Aorta (tissue), 5 donors: ENCODE measurements around the gene MSRB2. TPM values are rescaled to one million over a fixed set of nuclear protein-coding genes. Genes with fewer than 3 reads are reported as not detected.
"Not testable (repeated sequence)": the region's sequence is repeated elsewhere in the genome, so short reads cannot be mapped to it uniquely, and the experiment has no call there.

Experiments
- ATAC-seq: fragments of 200-7000 bp; cut with Tn5 transposase; one replicate; pipeline ENCODE4 v1.9.1; 2022; ENCODE audit warnings: moderate library complexity; ENCODE audit not compliant: low FRiP score
- DNase-seq, 2 donors: peaks; one replicate each; pipeline ENCODE4 v3.0.0-alpha.2; 2020
- H3K27ac ChIP-seq, 2 donors: one replicate each; pipeline ENCODE4 v1.5.1; 2013; ENCODE audit warnings: low read length in 2 of 2, mild to moderate bottlenecking in 2 of 2, moderate library complexity in 2 of 2, control low read depth in 1 of 2, inconsistent platforms in 1 of 2, low read depth in 1 of 2
- H3K27me3 ChIP-seq, 2 donors: one replicate each; pipeline ENCODE4 v1.6.1; 2013; ENCODE audit warnings: control low read depth in 1 of 2, low read length in 1 of 2, mild to moderate bottlenecking in 1 of 2, moderate library complexity in 1 of 2; ENCODE audit not compliant: insufficient read depth in 2 of 2, control insufficient read depth in 1 of 2
- H3K36me3 ChIP-seq, 2 donors: one replicate each; pipeline ENCODE4 v1.6.1; 2013; ENCODE audit warnings: control low read depth in 1 of 2, low read length in 1 of 2, mild to moderate bottlenecking in 1 of 2; ENCODE audit not compliant: insufficient read depth in 2 of 2, control insufficient read depth in 1 of 2
- H3K4me1 ChIP-seq, 2 donors: one replicate each; pipeline ENCODE4 v1.6.1; 2013; ENCODE audit warnings: low read length in 2 of 2, control low read depth in 1 of 2, mild to moderate bottlenecking in 1 of 2, moderate library complexity in 1 of 2; ENCODE audit not compliant: insufficient read depth in 2 of 2, control insufficient read depth in 1 of 2
- H3K4me3 ChIP-seq, 2 donors: one replicate each; pipeline ENCODE4 v1.5.1; 2013; ENCODE audit warnings: low read length in 2 of 2, control low read depth in 1 of 2, mild to moderate bottlenecking in 1 of 2
- H3K9me3 ChIP-seq: one replicate; pipeline ENCODE4 v1.6.1; 2013; ENCODE audit warnings: mild to moderate bottlenecking, low read length; ENCODE audit not compliant: control insufficient read depth
- WGBS, 2 donors: extraction: QIAGEN DNeasy Blood & Tissue Kit; methylation state at CpG; one replicate each; pipeline ENCODE4 v1.1.7; 2013; 5-methylcytosine and 5-hydroxymethylcytosine counted together
- intact Hi-C, 2 donors: fragments of 100-400 bp; cut with DNase I; formaldehyde crosslinking; loops; one replicate each; pipeline versions ENCODE4 v1.14.2 to v1.15.0; 2022
- polyA plus RNA-seq, 2 donors: library from polyadenylated mRNA; stranded (reverse); fragments of 200-250 nt; gene quantifications; one replicate each; pipeline ENCODE4 v1.2.3, GENCODE V29; 2013
- total RNA-seq, 2 donors: library from RNA; stranded (reverse); fragmentation: NEBNext Ultra II Directional; extraction: Animal tissue kit (Norgen Biotek cat#: 25700); gene quantifications; one replicate each; pipeline ENCODE4 v1.2.1, GENCODE V29; 2021
- donor health status: healthy with polysubstance abuse.
- donor health status: Bipolar disorder and iron deficiency.
- donor health status: DM: no; HTN: no; CAD: no.
- donor health status: DM: no; HTN: no; CAD: no.
- donor health status: DM: yes; HTN: yes; CAD: no.

Gene MSRB2
- total and polyA plus RNA-seq, 4 donors, result 27.0 to 34.7 (median 32.5) TPM

DNA sequence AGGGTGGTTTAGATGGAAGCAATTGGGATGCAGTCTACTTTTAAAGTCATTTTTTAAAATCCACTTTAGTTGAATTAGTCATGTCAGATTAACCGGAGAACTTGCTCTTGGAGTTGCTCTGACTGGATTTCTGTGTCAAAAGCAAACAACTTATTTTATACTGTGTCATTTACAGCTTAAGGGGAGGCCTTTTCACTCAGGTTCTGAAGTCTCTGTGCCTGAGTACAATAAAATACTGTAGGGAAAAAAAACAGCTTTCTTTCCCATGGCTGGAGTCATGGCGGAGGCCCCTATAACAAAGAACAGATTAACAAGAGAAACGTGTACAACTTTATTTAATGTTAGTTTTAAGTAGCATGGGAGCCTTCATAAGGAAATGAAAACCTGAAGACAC lies 39.2 kb upstream of the MSRB2 start:
- no peak overlapping the region for H3K27ac ChIP-seq
- H3K4me1 ChIP-seq, result peaks cover 2% of the 10 kb centered on the region in 2 donors
- WGBS, 2 donors, result 68 to 76% methylated on average over 3 of the region's 3 CpGs
- DNase-seq (no peak), ATAC-seq (no peak)
- no peaks in the 10 kb centered on the region for H3K27me3 ChIP-seq
- H3K9me3 ChIP-seq, result no peaks in the 10 kb centered on the region
- intact Hi-C loops, result loop anchor here in 1 of 2 donors (5.0 kb wide), 1 partner anchor 1549 kb away; no protein-coding TSS in a partner anchor
- H3K4me3 ChIP-seq, result no peak overlapping the region
- H3K36me3 ChIP-seq, result no peaks in the 10 kb centered on the region

DNA sequence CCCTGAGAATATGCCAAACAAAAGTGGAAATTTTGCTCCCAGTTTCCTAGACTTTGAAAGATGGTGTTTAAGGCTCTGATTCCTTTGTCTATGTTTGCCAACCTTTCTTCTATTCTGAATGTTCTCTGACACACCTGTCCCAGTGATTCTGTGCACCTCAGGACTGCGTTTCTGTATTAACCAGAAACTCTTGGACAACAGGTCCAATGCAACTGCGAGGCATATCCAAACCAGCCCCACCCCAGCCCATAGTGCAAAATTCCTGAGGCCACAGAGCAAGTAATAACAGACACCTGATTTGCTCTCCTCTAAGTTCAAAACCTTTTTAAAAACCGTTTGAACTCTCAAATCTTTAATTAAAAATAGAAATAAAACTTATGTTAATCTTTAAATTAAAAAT lies 37.0 kb upstream of the MSRB2 start:
- no peak for DNase-seq
- intact Hi-C loops, result loop anchor here in 1 of 2 donors (5.0 kb wide), 1 partner anchor 1551 kb away; no protein-coding TSS in a partner anchor
- no peak for ATAC-seq
- Histone ChIP-seq H3K4me1 (peaks cover 2% of the 10 kb centered on the region in 2 donors), H3K9me3 (no peaks in the 10 kb centered on the region), H3K36me3 (no peaks in the 10 kb centered on the region), H3K4me3 (no peak overlapping the region), H3K27ac (no peak overlapping the region), H3K27me3 (no peaks in the 10 kb centered on the region)
- WGBS, 2 donors, result 28 to 34% methylated on average over 3 of the region's 3 CpGs

DNA sequence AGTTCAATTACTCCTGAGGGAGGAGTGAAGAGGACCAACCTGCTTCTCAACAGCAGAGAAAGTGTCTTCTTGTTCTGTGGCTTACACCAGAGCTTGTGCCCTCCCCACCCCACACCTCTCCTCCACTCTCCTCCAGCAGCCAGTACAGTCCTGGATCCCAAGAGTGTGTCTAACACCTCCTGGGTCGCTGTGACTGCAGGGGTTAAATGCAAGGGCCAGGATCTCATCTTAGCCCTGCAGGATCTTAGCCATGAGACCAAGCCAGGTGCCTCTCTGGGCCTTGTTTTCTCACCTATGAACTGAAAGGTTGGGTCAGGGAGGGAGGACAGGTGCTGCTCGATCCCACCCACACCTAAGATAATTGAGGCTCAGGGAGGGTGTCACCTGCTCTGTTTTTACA lies 34.5 kb upstream of the MSRB2 start:
- Histone ChIP-seq H3K36me3 (no peaks in the 10 kb centered on the region), H3K27me3 (no peaks in the 10 kb centered on the region), H3K4me1 (peaks cover 2 to 4% of the 10 kb centered on the region in 2 donors), H3K4me3 (no peak overlapping the region), H3K27ac (no peak overlapping the region), H3K9me3 (no peaks in the 10 kb centered on the region)
- 63 to 81% methylated on average over 2 of the region's 2 CpGs for WGBS, 2 donors
- no peak for DNase-seq
- intact Hi-C loops, result loop anchor here in 1 of 2 donors (10.0 kb wide), 4 partner anchors 346 to 806 kb away; partner anchors contain the start of genes PIP4K2A and SPAG6
- no peak for ATAC-seq

- intact Hi-C loops, result loop anchor here in 1 of 2 donors (10.0 kb wide), 4 partner anchors 349 to 809 kb away; partner anchors contain the start of genes PIP4K2A and SPAG6
- peak; percentile 64 for ATAC-seq
- WGBS, 2 donors, result 56 to 57% methylated on average over 20 of the region's 20 CpGs
- H3K4me1 ChIP-seq, result peaks cover 0 to 5% of the 10 kb centered on the region in 2 donors
- peak in 1 of 2 donors; percentile 79 for DNase-seq
- H3K4me3 ChIP-seq, result no peak overlapping the region
- H3K9me3 ChIP-seq, result no peaks in the 10 kb centered on the region
- peak overlapping the region in 1 of 2 donors; percentile 18 for H3K27ac ChIP-seq
- no peaks in the 10 kb centered on the region for H3K27me3 ChIP-seq
- H3K36me3 ChIP-seq, result no peaks in the 10 kb centered on the region
These were observed 32.1 kb upstream of the MSRB2 start for GRCh38 chr10:23063045-23063972.

GRCh38 chr10:23063973-23064812 lies 31.2 kb upstream of the MSRB2 start:
- Histone ChIP-seq H3K9me3 (no peaks in the 10 kb centered on the region), H3K27ac (no peak overlapping the region), H3K27me3 (no peaks in the 10 kb centered on the region), H3K36me3 (no peaks in the 10 kb centered on the region), H3K4me1 (peaks cover 0 to 4% of the 10 kb centered on the region in 2 donors), H3K4me3 (no peak overlapping the region)
- ATAC-seq (no peak), DNase-seq (no peak)
- WGBS, 2 donors, result 76 to 82% methylated on average over 20 of the region's 20 CpGs
- intact Hi-C loops, result loop anchor here in 1 of 2 donors (2.0 to 10.0 kb wide), 5 partner anchors 31 to 809 kb away; partner anchors contain the start of genes MSRB2, PIP4K2A and SPAG6

DNA sequence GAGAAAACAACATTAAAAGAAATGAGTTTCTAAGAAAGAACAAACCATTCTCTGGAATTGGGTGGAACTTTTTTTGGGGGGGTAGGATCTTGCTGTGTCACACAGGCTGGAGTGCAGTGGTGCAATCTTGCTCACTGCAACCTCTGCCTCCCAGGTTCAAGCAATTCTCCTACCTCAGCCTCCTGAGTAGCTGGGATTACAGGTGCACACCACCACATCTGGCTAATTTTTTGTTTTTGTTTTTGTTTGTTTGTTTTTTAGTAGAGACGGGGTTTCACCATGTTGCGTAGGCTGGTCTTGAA lies 30.6 kb upstream of the MSRB2 start:
- H3K9me3 ChIP-seq, H3K4me3 ChIP-seq, H3K27me3 ChIP-seq, DNase-seq, H3K36me3 ChIP-seq, ATAC-seq, H3K4me1 ChIP-seq: not testable (repeated sequence)
- WGBS, 2 donors, result 89 to 93% methylated on average over 2 of the region's 2 CpGs
- intact Hi-C loops, result loop anchor here (2.0 to 10.0 kb wide), 9 partner anchors 30 to 1062 kb away; partner anchors contain the start of genes PIP4K2A (in 2 of the 2), DNAJC1 (in 1 of the 2), MSRB2 (in 1 of the 2) and SPAG6 (in 1 of the 2)
- H3K27ac ChIP-seq, result peak overlapping the region in 1 of 2 donors; percentile 92

GRCh38 chr10:23065181-23065948 lies 30.0 kb upstream of the MSRB2 start:
- Histone ChIP-seq H3K36me3 (no peaks in the 10 kb centered on the region), H3K27ac (peak overlapping the region; percentile 28 to 92), H3K4me3 (no peak overlapping the region), H3K27me3 (no peaks in the 10 kb centered on the region), H3K4me1 (peaks cover 0 to 4% of the 10 kb centered on the region in 2 donors), H3K9me3 (no peaks in the 10 kb centered on the region)
- ATAC-seq (peak; percentile 90), DNase-seq (peak; percentile 86 to 90)
- intact Hi-C loops, result loop anchor here (2.0 to 10.0 kb wide), 9 partner anchors 29 to 1063 kb away; partner anchors contain the start of genes PIP4K2A (in 2 of the 2), DNAJC1 (in 1 of the 2), MSRB2 (in 1 of the 2) and SPAG6 (in 1 of the 2)
- 8% methylated on average over 11 of the region's 11 CpGs for WGBS, 2 donors
